ENCODE data around the gene ACTL8.

Gene ACTL8

DNA sequence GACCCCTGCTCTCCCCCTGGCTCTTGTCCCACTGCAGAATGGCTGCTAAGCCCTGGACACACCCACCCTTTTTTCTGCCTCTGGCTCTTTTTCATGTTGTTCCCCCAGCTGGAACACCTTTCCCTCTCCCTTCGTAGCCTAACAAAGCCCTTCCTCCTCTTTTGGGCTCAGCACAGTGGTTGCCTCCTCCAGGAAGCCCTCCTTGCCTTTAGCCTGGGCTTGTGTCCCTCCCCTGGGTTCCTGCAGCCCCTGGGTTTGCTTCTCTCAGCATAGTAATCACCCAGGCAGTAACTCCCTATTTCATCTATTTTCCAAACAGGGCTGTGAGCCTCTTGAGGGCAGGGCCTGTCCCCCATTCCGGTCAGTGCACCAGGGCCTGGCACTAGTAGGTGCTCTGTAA lies 19.8 kb upstream of the ACTL8 start:
- Histone ChIP-seq H3K36me3 (ENCODE audit: insufficient read depth, low read length) (no peaks in the 10 kb centered on the region), H3K79me2 (ENCODE audit: control insufficient read depth, insufficient read depth, low read length, unreplicated experiment) (no peaks in the 10 kb centered on the region), H3K4me1 (ENCODE audit: control insufficient read depth, insufficient read depth, low read length, unreplicated experiment) (peaks cover 2% of the 10 kb centered on the region), H3K27ac (ENCODE audit: low read depth, low read length) (no peak overlapping the region), H3K27me3 (ENCODE audit: insufficient read depth, low read length) (peaks cover 3% of the 10 kb centered on the region; the same call in 1 of the 2 replicates), H2AFZ (ENCODE audit: low read length, unreplicated experiment) (no peak overlapping the region), H3K4me3 (ENCODE audit: low read depth, low read length) (no peak overlapping the region)

DNA sequence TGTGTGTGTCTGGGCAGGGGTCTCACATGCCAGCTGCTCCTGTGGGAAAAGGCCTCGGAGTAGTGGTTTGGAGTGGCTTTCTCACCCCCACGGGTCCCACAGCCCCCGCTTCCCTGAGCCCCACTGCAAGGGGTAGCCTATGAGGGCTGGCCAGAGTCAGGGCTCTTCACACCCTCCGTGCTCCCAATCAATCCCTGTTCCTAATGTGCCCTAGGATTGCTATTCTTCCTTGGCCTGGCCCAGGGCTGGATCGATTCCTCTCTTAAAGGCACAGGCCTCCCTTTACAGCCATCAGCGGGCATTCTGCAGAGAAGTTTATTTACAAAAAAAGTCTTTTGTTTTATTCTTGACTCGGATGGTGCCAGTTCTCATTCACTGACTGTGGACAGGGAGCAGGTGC lies 19.3 kb upstream of the ACTL8 start:
- no peak overlapping the region for H3K27ac ChIP-seq (ENCODE audit: low read depth, low read length)
- H3K4me1 ChIP-seq (ENCODE audit: control insufficient read depth, insufficient read depth, low read length, unreplicated experiment) = peaks cover 2% of the 10 kb centered on the region
- no peak overlapping the region for H2AFZ ChIP-seq (ENCODE audit: low read length, unreplicated experiment)
- H3K79me2 ChIP-seq (ENCODE audit: control insufficient read depth, insufficient read depth, low read length, unreplicated experiment) = no peaks in the 10 kb centered on the region
- no peaks in the 10 kb centered on the region for H3K36me3 ChIP-seq (ENCODE audit: insufficient read depth, low read length)
- H3K27me3 ChIP-seq (ENCODE audit: insufficient read depth, low read length) = peaks cover 6% of the 10 kb centered on the region; the same call in 1 of the 2 replicates
- no peak overlapping the region for H3K4me3 ChIP-seq (ENCODE audit: low read depth, low read length)

DNA sequence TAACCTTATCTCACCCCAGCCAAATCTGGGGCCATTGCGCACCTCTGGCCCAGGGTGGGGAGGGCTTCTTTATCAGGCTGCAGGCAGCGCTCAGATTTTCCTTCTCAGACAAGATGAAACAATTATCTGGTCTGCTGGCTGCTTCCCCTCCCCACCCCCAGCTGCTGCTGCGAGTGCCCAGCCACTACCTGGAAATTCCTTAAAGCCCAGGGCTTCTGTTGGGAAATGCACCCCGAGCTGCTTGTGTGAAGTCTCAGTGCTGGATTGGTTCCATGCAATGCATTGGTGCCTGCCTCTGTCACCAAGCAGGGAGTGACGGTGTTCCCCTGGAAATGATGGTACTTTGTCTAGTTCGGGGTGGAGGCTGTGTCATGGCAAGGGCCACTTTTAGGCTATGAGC lies 18.5 kb upstream of the ACTL8 start:
- Histone ChIP-seq H2AFZ (ENCODE audit: low read length, unreplicated experiment) (no peak overlapping the region), H3K27me3 (ENCODE audit: insufficient read depth, low read length) (peaks cover 9% of the 10 kb centered on the region; the same call in 1 of the 2 replicates), H3K4me3 (ENCODE audit: low read depth, low read length) (no peak overlapping the region), H3K27ac (ENCODE audit: low read depth, low read length) (no peak overlapping the region), H3K4me1 (ENCODE audit: control insufficient read depth, insufficient read depth, low read length, unreplicated experiment) (peaks cover 2% of the 10 kb centered on the region), H3K79me2 (ENCODE audit: control insufficient read depth, insufficient read depth, low read length, unreplicated experiment) (no peaks in the 10 kb centered on the region), H3K36me3 (ENCODE audit: insufficient read depth, low read length) (no peaks in the 10 kb centered on the region)

DNA sequence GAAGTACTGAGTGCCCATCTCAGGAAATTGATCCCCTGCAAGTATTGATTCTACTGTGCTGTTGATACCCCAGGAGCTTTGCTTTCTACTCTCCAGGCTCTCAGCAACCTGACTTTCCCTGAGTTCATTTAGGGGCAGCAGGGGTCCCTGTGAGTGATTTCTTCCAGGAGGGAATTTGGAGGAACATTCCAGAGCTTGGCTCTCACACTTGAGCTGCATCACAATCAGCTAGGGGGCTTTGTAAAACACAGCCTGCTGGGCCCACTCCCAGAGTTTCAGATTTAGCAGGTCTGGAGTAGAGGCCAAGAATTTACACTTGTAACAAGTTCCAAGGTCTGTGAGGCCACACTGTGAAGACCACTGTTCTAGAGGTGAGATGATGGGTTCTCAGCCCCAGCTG lies 16.1 kb upstream of the ACTL8 start:
- no peak overlapping the region for H3K27ac ChIP-seq (ENCODE audit: low read depth, low read length)

DNA sequence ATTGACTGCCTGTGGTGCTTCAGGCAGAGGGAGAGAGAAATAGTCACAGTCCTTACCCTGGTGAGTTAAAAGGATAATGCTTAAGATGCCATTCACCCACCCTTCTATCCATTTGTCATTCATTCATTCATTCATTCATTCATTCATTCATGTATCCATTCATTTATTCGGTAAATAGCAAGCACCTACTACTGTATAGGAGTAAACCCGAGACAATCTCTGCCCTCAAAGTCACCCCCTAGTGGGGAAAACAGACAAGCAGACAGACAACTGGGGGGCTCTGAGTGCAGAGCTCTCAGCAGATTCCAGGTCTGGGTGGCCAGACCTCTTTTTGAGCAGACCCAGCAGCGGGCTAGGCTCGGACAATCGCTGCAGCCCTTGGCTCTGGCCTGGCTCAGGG lies 14.1 kb upstream of the ACTL8 start:
- no peak overlapping the region for H3K4me3 ChIP-seq (ENCODE audit: low read depth, low read length)
- peaks cover 4% of the 10 kb centered on the region for H3K4me1 ChIP-seq (ENCODE audit: control insufficient read depth, insufficient read depth, low read length, unreplicated experiment)
- H3K27ac ChIP-seq (ENCODE audit: low read depth, low read length) = no peak overlapping the region
- no peak overlapping the region for H2AFZ ChIP-seq (ENCODE audit: low read length, unreplicated experiment)
- H3K36me3 ChIP-seq (ENCODE audit: insufficient read depth, low read length) = no peaks in the 10 kb centered on the region
- no peaks in the 10 kb centered on the region for H3K79me2 ChIP-seq (ENCODE audit: control insufficient read depth, insufficient read depth, low read length, unreplicated experiment)
- peaks cover 9% of the 10 kb centered on the region; the same call in 1 of the 2 replicates for H3K27me3 ChIP-seq (ENCODE audit: insufficient read depth, low read length)

More for the DNA sequence above, 16.1 kb upstream of the ACTL8 start:
- H3K36me3 ChIP-seq (ENCODE audit: insufficient read depth, low read length) = no peaks in the 10 kb centered on the region
- H3K4me1 ChIP-seq (ENCODE audit: control insufficient read depth, insufficient read depth, low read length, unreplicated experiment) = peaks cover 4% of the 10 kb centered on the region
- H2AFZ ChIP-seq (ENCODE audit: low read length, unreplicated experiment) = no peak overlapping the region
- peaks cover 9% of the 10 kb centered on the region; the same call in 1 of the 2 replicates for H3K27me3 ChIP-seq (ENCODE audit: insufficient read depth, low read length)
- H3K79me2 ChIP-seq (ENCODE audit: control insufficient read depth, insufficient read depth, low read length, unreplicated experiment) = no peaks in the 10 kb centered on the region
- H3K4me3 ChIP-seq (ENCODE audit: low read depth, low read length) = no peak overlapping the region

DNA sequence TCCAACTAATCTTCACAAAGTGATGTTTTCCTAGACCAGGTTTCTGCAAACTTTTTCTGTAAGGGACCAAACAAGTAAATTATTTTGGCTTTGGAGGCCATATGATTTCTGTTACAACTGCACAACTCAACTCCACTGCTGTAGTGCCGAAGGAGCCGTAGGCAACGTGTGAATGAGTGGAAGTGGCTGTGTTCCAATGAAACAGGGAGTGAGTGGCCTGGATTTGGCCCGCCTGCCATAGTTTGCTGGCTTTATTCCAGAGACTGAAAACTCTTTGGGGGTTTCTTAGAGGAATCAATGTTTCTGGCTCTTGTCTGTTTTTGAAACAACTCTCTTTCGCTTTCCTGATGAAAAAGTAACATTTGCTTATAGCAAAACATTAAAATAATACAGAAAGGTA lies 12.6 kb upstream of the ACTL8 start:
- H3K4me1 ChIP-seq (ENCODE audit: control insufficient read depth, insufficient read depth, low read length, unreplicated experiment) = peaks cover 4% of the 10 kb centered on the region
- H3K36me3 ChIP-seq (ENCODE audit: insufficient read depth, low read length) = no peaks in the 10 kb centered on the region
- no peak overlapping the region for H2AFZ ChIP-seq (ENCODE audit: low read length, unreplicated experiment)
- H3K27ac ChIP-seq (ENCODE audit: low read depth, low read length) = no peak overlapping the region
- H3K27me3 ChIP-seq (ENCODE audit: insufficient read depth, low read length) = peaks cover 9% of the 10 kb centered on the region; the same call in 1 of the 2 replicates
- H3K79me2 ChIP-seq (ENCODE audit: control insufficient read depth, insufficient read depth, low read length, unreplicated experiment) = no peaks in the 10 kb centered on the region
- H3K4me3 ChIP-seq (ENCODE audit: low read depth, low read length) = no peak overlapping the region

DNA sequence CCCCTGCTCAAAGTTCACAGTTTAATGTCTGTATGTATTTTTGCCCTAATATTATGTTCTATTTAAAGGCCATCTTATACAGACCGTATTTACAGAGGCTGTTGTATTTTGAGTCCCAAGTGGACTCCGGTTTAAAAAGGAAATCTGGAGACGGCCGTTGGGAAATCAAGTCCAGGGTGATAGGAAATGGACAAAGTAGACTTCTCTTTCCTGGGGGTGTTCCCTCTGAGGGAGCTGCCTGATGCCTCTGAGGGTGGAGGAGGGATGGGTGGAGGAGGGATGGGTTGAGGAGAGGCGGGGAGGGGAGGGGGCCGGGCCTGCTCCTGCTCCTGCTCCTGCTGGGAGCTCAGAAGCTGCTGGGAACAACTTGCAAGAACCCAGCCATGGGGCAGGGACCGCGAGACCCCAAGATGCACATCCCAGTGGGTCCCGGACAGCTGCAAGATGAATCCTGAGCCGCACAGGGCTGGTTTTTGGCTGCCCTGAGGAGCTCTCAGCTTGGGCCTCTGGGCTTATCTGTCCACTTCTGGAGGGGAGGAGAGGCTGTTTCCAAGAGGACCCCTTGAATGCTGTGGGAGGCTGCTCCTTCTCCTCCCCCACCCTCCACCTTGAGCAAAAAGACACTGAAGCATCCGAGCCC lies 12.0 kb upstream of the ACTL8 start:
- no peak overlapping the region for H3K27ac ChIP-seq (ENCODE audit: low read depth, low read length)
- peaks cover 9% of the 10 kb centered on the region; the same call in 1 of the 2 replicates for H3K27me3 ChIP-seq (ENCODE audit: insufficient read depth, low read length)
- H3K4me1 ChIP-seq (ENCODE audit: control insufficient read depth, insufficient read depth, low read length, unreplicated experiment) = peaks cover 4% of the 10 kb centered on the region
- no peak overlapping the region for H2AFZ ChIP-seq (ENCODE audit: low read length, unreplicated experiment)
- no peaks in the 10 kb centered on the region for H3K79me2 ChIP-seq (ENCODE audit: control insufficient read depth, insufficient read depth, low read length, unreplicated experiment)
- H3K4me3 ChIP-seq (ENCODE audit: low read depth, low read length) = no peak overlapping the region
- no peaks in the 10 kb centered on the region for H3K36me3 ChIP-seq (ENCODE audit: insufficient read depth, low read length)

DNA sequence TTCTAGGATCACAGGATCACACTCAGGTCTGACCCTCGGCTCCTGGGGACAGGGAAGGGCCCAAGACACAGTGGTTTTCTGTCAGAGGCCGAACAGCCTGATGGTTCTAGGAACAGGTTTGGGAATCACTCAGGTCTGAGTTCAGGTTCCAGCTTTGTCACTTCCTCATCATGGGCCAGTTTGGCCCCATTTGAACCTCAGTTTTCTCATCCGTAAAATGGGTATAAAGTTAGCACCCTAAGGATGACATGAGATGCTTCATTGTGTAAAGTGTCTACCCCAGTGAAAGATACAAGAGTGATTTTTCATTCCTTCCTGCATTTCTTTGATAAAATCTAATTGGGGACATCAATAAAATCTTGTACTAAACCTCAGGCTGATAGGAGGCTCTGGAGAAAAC lies 11.2 kb upstream of the ACTL8 start:
- no peaks in the 10 kb centered on the region for H3K79me2 ChIP-seq (ENCODE audit: control insufficient read depth, insufficient read depth, low read length, unreplicated experiment)
- H3K36me3 ChIP-seq (ENCODE audit: insufficient read depth, low read length) = no peaks in the 10 kb centered on the region

DNA sequence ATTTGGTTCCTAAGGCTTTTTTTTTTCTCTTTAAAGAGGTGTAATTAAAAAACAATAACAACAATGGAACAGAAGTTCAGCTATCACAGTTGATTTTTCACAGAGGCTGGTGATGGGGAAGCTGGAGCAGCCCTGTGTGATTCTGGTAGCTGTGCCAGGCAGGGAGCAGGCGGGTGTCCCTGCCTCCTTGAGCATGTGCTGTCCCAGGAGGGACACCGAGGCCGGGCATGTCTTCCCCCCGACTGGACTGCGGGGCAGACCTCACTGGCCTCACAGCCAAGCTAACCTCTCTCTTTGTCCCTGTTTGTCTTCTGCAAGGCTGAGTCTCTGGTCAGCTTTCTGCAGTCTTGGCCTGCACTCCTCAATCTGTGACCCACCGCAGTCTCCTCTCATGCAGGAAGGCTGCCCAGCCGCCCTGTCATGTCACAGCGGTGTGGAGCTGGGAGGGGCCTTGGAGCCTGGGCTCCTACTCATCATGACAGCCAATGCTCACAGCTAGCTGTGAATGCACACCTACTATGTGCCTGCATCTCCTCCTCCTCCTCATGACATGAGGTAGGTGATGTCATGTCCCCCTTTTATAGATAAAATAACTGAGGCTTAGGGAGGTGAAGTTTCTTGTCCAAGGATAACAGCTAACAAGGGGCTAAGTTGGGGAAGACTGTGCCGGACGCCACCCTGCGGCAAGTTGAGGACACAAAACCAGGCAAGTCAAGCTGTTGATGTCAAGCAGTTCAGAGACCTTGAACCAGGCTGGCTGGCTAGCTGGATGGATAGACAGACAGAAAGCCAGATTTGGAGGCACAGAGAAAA lies 10.3 kb upstream of the ACTL8 start:
- no peaks in the 10 kb centered on the region for H3K36me3 ChIP-seq (ENCODE audit: insufficient read depth, low read length)
- H3K4me1 ChIP-seq (ENCODE audit: control insufficient read depth, insufficient read depth, low read length, unreplicated experiment) = peaks cover 4% of the 10 kb centered on the region
- H3K27ac ChIP-seq (ENCODE audit: low read depth, low read length) = no peak overlapping the region
- H3K4me3 ChIP-seq (ENCODE audit: low read depth, low read length) = no peak overlapping the region
- H3K27me3 ChIP-seq (ENCODE audit: insufficient read depth, low read length) = peaks cover 9% of the 10 kb centered on the region; the same call in 1 of the 2 replicates
- no peak overlapping the region for H2AFZ ChIP-seq (ENCODE audit: low read length, unreplicated experiment)
- no peaks in the 10 kb centered on the region for H3K79me2 ChIP-seq (ENCODE audit: control insufficient read depth, insufficient read depth, low read length, unreplicated experiment)

More for the DNA sequence above, 11.2 kb upstream of the ACTL8 start:
- Histone ChIP-seq H3K27ac (ENCODE audit: low read depth, low read length) (no peak overlapping the region), H2AFZ (ENCODE audit: low read length, unreplicated experiment) (no peak overlapping the region), H3K4me1 (ENCODE audit: control insufficient read depth, insufficient read depth, low read length, unreplicated experiment) (peaks cover 4% of the 10 kb centered on the region), H3K4me3 (ENCODE audit: low read depth, low read length) (no peak overlapping the region), H3K27me3 (ENCODE audit: insufficient read depth, low read length) (peaks cover 9% of the 10 kb centered on the region; the same call in 1 of the 2 replicates)

DNA sequence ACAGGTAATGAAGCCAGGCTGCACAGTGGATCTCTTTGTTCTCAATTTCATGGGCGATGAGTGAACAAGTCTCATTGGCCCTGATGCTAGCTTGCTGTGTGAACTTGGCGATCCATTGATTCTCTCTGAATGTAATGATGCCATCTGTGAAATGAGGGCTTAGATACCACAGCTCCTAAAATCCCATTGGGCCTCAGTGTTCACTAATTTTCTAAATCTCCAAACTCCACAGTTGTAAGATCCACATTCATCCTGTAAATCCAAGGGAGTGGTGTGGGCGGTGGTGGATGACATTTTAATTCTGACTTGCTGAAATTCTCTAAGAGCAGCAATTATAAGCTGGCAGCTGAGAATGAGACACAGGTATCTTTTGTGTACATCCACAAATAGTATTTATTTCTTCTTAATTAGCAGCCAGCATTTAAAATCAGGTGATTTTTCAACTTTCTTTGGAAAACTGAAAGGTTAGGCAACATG lies 9.6 kb upstream of the ACTL8 start:
- Histone ChIP-seq H3K27me3 (ENCODE audit: insufficient read depth, low read length) (peaks cover 6% of the 10 kb centered on the region; the same call in 1 of the 2 replicates), H3K4me1 (ENCODE audit: control insufficient read depth, insufficient read depth, low read length, unreplicated experiment) (peaks cover 4% of the 10 kb centered on the region), H3K79me2 (ENCODE audit: control insufficient read depth, insufficient read depth, low read length, unreplicated experiment) (no peaks in the 10 kb centered on the region), H3K4me3 (ENCODE audit: low read depth, low read length) (no peak overlapping the region), H2AFZ (ENCODE audit: low read length, unreplicated experiment) (no peak overlapping the region), H3K27ac (ENCODE audit: low read depth, low read length) (no peak overlapping the region), H3K36me3 (ENCODE audit: insufficient read depth, low read length) (no peaks in the 10 kb centered on the region)

All from ACC112 (cell line).